Stimulated activated CD8-positive, alpha-beta memory T cell treated with anti-CD3 and anti-CD28 coated beads, Interleukin-15, amount 100 ng/mL, for 48 hours (primary cell): ENCODE measurements around the gene PBX1.

Experiments used
- DNase-seq, 2 donors: peaks; one replicate each; pipeline ENCODE4 v3.0.0-alpha.2; 2020; ENCODE audit warnings: low read depth in 2 of 2

The PBX1 gene

GRCh38 chr1:164865385-164865784 lies 306.4 kb downstream of the PBX1 start:
- no peak for DNase-seq

- DNase-seq: no peak
Measured at GRCh38 chr1:164867590-164867989, 308.6 kb downstream of the PBX1 start.

- DNase-seq: no peak
Measured at GRCh38 chr1:164868990-164869389, 310.0 kb downstream of the PBX1 start.

GRCh38 chr1:164875518-164875917 lies 316.5 kb downstream of the PBX1 start:
- DNase-seq: no peak

GRCh38 chr1:164876398-164877116 lies 317.6 kb downstream of the PBX1 start:
- no peak for DNase-seq

- DNase-seq: no peak
Measured at GRCh38 chr1:164880199-164880598, 321.2 kb downstream of the PBX1 start.

GRCh38 chr1:164880644-164881043 lies 321.7 kb downstream of the PBX1 start:
- no peak for DNase-seq

- DNase-seq: no peak
Measured at GRCh38 chr1:164885311-164885710, 326.3 kb downstream of the PBX1 start.

GRCh38 chr1:164886101-164886500 lies 327.1 kb downstream of the PBX1 start:
- no peak for DNase-seq

- DNase-seq: no peak
Measured at GRCh38 chr1:164891615-164892014, 332.6 kb downstream of the PBX1 start.

GRCh38 chr1:164895026-164895912 lies 336.3 kb downstream of the PBX1 start:
- no peak for DNase-seq

GRCh38 chr1:164901031-164901430 lies 342.0 kb downstream of the PBX1 start:
- no peak for DNase-seq
